Stimulated activated CD8-positive, alpha-beta memory T cell treated with anti-CD3 and anti-CD28 coated beads, Interleukin-4, amount 100 ng/mL, for 24 hours (primary cell): ENCODE results near the gene INO80E.
"Not testable (repeated sequence)": the region's sequence is repeated elsewhere in the genome, so short reads cannot be mapped to it uniquely, and the experiment has no call there.

Experiments used
- DNase-seq: peaks from one replicate; pipeline ENCODE4 v3.0.0-alpha.2; 2020; ENCODE audit warnings: low read depth

Gene INO80E

DNA sequence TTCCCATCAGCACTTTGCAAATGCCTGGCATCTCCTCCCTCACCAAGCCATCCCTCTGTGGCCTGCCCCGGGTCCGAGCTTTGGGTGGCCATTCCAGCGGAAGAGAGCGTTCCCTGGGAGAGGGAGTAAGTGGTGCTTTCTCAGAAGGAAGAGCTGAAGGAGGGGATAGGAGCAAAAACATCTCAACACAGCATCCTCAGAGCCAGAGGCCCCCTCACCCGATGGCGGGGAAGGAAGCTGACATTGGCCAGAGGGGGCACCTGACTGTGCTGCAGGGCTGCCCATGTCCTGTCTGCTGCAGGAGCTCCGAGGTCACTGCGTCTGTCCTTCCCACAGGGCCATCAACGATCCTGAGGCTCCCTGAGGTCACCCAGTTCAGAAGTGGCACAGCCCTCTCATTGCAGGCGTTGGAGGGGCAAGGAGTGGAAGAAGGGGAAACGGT, 35.5 kb downstream of the INO80E start:
- DNase-seq, result no peak

DNA sequence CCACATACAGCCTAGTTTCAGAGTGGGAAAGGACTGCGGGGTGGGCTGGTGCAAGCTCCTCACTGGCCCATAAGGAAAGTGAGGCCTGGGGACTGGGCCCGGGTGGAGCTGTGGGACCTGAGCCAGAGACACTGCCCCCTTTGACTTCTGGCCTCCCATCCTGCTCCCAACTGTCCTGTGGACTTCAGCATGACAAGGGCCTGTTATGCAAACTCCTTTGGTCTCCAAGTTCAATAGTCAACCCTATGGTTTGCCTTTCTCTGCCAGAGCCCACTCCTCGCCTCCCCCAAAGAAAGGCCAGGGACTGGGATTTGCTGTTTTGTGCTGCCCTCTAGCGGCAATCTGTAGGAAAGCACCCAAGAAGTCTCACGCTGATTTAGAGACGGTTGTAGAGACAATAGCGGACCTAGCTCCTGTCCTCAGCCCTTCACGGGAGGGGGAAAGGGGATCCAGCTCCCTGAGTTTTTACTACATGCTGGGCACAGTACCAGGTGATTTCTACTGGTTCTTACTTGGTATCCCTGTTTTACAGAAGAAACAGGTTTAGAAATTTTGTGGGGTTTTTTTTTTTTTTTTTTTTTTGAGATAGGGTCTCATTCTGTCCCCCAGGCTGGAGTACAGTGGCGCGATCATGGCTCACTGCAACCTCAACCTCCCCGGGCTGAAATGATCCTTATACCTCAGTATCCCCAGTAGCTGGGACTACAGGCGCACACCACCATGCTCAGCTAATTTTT, 36.2 kb downstream of the INO80E start:
- peak; percentile 46 for DNase-seq

DNA sequence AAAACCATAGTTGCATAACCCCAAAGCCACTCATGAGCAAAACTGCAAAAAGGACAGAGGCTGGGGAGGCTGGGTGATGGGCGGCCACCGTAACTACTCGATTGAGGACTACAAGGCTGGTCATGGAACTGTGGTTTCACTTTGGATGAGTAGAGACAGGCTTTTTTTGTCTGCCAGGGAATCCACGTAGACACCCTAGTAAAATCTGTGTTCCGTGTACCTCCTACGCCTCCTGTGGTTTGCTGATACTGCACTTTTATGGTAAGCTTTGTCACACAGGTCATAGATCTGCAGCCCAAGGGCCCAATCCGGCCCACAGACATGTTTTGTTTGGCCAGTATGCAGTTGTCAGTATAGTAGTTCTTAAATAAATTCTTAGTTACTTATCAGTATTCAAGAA, 37.2 kb downstream of the INO80E start:
- no peak for DNase-seq

DNA sequence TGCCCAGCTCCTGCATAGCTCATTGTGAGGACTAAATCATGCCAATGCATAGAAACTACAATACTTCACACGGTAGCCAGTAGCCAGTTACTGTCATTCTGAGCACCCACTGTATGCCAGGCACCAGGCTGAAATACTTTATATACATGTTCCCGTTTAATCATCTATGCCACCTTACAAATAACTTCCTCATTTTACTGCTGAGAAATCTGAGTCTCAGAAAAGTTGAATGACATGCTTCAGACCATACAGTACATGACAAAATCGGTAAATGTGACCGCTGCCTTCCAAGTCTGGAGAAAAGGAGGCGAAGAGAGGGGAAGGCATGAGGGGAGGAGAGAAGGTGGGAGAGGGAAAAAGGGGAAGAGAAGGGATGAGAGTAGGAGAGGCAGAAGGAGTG, 44.2 kb downstream of the INO80E start:
- no peak for DNase-seq

DNA sequence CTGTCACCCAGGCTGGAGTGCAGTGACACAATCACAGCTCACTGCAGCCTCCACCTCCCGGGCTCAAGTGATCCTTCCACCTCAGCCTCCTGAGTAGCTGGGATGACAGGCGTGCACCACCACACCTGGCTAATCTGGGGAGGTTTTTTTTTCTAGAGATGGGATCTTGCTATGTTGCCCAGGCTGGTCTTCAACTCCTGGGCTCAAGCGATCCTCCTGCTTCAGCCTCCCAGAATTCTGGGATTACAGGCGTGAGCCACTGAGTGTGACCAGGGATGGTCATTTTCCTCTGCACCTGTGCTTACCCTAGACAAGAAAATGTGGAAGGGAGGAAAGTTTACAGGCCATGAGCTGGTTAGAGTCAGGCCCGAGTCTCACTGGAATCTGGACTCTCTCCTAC, 44.6 kb downstream of the INO80E start:
- DNase-seq, result not testable (repeated sequence)

DNA sequence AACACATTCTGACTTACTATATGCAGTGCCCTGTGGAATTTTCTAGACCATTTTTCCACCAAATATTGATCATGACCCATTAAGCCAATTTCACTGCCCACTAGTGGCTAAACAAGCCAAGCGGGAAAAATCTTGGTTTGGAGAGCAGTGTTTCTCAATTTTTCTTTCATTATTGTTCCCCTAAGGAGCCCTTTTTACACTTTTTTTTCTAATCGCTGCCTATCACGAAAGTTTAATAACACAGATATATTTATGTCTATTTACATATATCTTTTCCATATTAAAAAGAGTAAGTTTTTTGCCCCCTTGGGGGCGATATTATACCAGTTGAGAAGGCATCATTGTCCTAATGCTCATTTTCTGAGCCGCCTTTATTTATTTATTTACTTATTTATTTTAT, 45.8 kb downstream of the INO80E start:
- no peak for DNase-seq

DNA sequence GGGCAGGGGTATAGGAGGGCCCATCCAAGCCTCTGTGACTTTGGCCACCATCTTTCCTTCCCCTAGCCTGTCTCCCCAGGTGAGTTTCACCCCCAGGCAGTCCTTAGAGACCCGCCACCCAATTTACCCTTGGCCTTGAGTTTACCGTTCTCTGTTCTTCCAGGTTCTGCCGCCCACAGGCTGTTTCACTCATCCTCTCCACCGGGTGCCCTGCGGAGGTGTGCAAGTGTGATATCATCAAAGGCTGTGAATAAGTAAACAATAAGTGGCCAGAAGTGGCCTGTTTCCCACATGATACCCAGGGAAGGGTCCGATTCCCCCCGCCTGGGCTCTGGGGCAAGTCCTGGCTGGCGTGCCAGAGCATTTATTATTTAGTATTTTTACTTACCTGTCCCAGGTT, 50.1 kb downstream of the INO80E start:
- DNase-seq, result no peak

DNA sequence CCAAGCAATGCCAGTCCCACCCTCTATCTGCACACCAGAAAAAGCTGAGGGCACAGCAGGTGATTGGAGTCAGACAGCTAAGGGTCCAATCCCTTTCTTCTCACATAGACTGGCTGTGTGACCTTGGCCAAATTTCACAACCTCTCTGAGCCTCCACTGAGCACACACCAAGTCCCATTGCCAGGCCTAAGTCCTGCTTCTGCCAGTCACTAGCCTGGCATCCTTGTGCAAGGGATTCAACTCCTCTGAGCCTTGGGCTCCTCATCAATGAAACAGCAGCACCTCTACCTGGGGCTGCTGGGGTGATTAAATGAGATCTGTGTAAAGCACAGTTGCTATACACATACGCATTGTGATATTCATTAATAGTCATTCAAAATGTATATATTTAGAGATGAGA, 50.5 kb downstream of the INO80E start:
- DNase-seq, result no peak

DNA sequence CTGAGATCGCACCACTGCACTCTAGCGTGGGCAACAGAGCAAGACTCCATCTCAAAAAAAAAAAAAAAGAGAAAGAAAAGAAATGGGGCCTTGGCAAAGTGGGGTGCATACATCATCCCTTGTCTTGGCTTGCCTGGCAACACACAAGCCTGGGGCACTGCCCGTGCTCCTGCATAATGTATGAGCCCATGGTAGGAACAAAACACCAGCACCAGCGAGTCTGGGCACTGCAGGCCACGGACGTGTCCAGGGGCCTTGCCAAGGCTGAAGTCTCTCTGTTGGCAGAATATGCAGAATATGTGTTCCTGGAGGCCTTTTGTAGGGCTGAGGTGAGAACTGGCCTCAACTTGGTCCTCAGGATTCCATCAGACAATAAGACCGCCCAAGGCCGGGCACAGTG, 53.8 kb downstream of the INO80E start:
- no peak for DNase-seq

DNA sequence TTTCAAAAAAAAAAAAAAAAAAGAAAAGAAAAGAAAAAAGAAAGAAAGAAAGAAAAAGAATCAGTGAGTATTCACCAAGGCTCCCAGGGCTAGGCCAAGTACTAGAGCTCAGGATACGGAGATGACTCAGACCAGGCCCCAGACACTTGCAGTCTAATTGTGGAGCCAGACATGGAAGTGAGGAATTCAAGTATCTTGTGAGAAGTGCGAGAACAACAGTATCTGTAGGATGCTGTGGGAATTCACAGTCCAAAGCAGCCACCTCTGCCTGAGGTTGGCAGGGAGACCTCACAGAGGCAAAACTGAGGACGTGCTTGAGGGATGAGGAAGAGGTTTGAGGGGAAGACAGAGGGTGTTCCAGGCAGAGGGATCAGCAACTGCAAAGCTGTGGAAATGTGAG, 55.5 kb downstream of the INO80E start:
- no peak for DNase-seq

DNA sequence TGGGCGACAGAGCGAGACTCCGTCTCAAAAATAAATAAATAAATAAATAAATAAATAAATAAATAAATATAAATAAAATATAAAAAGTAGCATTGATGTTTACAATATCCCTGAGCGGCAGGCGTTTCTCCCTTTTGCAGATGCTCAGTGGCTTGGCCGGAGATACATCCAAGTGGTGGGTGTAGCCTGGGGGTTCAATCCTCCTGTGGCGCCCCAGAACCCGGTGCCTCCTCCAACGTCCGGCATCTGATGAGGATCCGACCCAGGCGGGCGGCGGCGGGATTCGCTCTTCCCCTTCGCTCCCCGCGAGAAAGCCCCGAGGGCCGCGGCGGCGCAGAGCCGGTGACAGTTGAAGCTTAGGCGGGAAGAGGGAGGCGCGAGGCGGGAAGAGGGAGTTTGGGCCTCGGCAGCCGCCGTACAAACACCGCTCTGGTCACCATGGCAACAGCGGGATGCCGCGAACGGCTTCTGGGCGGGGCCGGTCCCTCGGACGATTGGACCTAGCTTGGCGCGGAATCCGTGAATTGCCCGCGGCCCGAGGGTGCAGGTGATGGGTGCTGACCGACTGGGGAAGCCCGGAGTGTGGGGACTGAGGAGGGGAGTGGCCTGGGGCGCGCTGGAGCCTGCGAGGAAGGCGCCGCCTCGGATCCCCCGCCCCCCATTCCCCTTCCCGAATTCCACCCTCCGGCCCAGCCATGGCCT, 56.8 kb downstream of the INO80E start:
- peak; percentile 87 for DNase-seq

DNA sequence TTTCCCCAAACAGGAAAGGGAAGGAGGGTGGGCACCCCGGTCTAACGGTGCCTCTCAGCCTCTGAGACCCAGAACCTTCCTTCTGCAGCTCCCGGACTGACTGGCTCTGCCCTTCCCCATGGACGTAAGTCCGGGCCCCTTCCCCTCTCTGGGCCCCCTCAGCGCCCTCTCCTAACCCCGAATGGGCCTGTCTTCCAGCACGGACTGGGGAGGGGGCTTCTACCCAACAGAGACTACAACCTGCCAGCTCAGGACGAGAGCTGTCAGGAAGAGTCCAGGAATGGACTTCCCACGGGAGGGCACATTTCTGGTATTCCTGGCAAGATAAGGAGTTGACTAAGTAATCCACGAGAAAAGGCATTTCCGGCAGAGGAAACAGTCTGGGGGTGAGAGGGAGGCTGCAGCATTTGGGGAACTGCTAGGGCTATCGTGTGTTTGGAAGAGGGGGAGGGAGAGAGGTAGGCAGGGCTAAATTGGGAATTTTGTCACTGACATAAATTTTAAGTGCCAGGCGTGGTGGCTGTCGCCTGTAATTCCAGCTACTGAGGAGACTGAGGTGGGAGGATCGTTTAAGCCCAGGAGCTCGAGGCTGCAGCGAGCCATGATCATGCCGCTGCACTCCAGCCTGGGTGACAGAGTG, 57.5 kb downstream of the INO80E start:
- DNase-seq, result no peak

DNA sequence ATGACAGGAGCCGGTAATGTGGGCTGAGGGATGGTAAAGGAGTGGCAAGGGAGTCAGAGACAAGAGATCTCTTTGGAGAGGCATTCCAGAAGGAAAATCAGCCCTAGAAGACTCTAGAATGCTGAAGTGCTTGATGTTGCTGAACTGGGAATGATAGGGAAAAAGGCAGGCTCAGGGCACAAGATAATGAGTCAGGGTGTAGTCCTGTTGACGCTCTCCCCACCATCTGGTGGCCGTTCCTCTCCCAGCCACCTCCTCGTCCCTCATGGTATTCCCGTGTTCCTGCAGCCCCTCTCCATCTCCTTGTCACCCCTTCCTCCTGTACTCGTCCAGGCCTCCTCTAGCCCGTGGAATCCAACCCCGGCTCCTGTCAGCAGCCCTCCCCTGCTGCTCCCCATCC, 58.4 kb downstream of the INO80E start:
- DNase-seq, result no peak

DNA sequence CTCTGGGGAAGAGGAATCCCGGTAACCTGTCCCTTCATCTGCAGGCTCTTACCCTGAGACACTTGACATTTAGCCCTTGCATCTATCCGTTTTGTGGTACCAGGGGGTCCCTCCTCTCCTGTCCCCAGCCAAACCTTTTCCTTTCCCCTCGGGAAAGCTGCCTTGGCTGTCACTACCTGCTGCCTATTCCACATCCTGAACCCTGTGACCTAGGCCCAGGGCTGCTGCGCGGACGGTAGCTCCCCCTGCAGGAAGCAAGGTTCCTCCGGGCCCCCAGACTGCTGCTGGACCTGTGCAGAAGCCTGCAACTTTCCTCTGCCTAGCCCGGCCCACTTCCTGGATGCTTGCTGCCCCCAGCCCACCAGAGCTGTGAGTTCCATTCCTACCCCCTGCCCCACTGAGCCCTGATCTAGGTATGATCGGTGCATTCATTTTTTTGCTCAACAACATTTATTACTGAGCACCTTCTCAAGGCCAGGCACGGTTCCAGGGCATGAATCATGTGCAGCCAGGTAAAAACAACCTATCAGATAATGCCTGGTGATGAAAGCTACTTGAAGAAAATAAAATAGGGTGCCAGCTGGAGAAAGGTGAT, 59.0 kb downstream of the INO80E start:
- DNase-seq, result no peak
